HL-60 (cell line): ENCODE results near the gene QRICH2.

Experiments used
- DNase-seq, 2 experiments: peaks; one replicate each; pipeline ENCODE4 v3.0.0-alpha.2; 2010 to 2020; ENCODE audit warnings: low read depth in 1 of 2, low spot score in 1 of 2
- H3K27ac ChIP-seq: fragments of 250-450 bp; sonication (Bioruptor Pico); replicated peaks from 2 replicates; pipeline ENCODE4 v1.5.1; 2020; ENCODE audit warnings: mild to moderate bottlenecking, moderate library complexity
- H3K27me3 ChIP-seq: fragments of 250-450 bp; sonication (Bioruptor Pico); 2 replicates; pipeline ENCODE4 v1.5.1; 2021; ENCODE audit warnings: mild to moderate bottlenecking, moderate library complexity; ENCODE audit not compliant: insufficient read depth, poor library complexity, severe bottlenecking
- H3K4me3 ChIP-seq: replicated peaks from 2 replicates; pipeline ENCODE4 v1.5.1; 2011; ENCODE audit warnings: mild to moderate bottlenecking, control low read depth, low read length; ENCODE audit not compliant: insufficient read depth
- GABPA ChIP-seq: IDR thresholded peaks from 2 replicates; pipeline ENCODE4 v1.6.1; 2012; ENCODE audit warnings: low read depth
- POLR2AphosphoS5 ChIP-seq: IDR thresholded peaks from 2 replicates; pipeline ENCODE4 v1.6.1; 2012; ENCODE audit warnings: low read depth
- REST ChIP-seq: IDR thresholded peaks from 2 replicates; pipeline ENCODE4 v1.6.1; 2012; ENCODE audit warnings: low read depth; ENCODE audit not compliant: insufficient replicate concordance
- SPI1 ChIP-seq: IDR thresholded peaks from 2 replicates; pipeline ENCODE4 v1.6.1; 2012; ENCODE audit warnings: low read depth, mild to moderate bottlenecking, borderline replicate concordance
- TF ChIP-seq, protein P1 (sequence below): IDR thresholded peaks from one replicate; pipeline ENCODE4 v1.5.1; 2011; ENCODE audit warnings: low read length, control low read depth, inconsistent platforms; ENCODE audit not compliant: insufficient read depth

QRICH2 gene

GRCh38 chr17:76345377-76345974 is 37.4 kb upstream of the QRICH2 start:
- Histone ChIP-seq H3K4me3 (no peak overlapping the region), H3K27ac (no peak overlapping the region), H3K27me3 (no peaks in the 10 kb centered on the region)
- TF ChIP-seq SPI1: no peak
- no peak for TF ChIP-seq POLR2AphosphoS5
- TF ChIP-seq, protein P1, sequence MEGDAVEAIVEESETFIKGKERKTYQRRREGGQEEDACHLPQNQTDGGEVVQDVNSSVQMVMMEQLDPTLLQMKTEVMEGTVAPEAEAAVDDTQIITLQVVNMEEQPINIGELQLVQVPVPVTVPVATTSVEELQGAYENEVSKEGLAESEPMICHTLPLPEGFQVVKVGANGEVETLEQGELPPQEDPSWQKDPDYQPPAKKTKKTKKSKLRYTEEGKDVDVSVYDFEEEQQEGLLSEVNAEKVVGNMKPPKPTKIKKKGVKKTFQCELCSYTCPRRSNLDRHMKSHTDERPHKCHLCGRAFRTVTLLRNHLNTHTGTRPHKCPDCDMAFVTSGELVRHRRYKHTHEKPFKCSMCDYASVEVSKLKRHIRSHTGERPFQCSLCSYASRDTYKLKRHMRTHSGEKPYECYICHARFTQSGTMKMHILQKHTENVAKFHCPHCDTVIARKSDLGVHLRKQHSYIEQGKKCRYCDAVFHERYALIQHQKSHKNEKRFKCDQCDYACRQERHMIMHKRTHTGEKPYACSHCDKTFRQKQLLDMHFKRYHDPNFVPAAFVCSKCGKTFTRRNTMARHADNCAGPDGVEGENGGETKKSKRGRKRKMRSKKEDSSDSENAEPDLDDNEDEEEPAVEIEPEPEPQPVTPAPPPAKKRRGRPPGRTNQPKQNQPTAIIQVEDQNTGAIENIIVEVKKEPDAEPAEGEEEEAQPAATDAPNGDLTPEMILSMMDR: no peak
- TF ChIP-seq GABPA: no peak
- DNase-seq: no peak

DNA sequence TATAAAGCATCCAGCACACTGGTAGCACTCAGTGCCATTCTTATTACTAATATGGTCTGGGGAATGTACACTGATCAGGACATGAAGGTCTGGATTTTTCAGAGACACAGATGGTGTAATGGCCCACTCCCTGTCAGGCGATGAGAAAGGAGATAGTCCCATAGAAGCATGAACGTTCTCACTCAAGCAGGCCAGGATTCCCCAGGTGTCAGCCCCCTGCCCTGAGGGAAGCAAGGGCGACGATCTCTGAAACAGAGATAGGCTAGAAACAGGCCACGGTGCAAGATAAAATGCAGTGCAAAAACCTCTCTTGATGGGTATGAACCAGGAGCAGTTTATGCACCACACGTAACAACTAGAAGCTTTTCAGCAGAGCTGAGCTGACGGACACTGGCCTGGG is 35.0 kb upstream of the QRICH2 start:
- H3K27ac ChIP-seq: no peak overlapping the region
- no peak overlapping the region for H3K4me3 ChIP-seq
- DNase-seq: no peak
- TF ChIP-seq, protein P1: no peak
- no peak for TF ChIP-seq GABPA
- no peak for TF ChIP-seq SPI1
- no peak for TF ChIP-seq REST
- TF ChIP-seq POLR2AphosphoS5: no peak
- H3K27me3 ChIP-seq: no peaks in the 10 kb centered on the region

DNA sequence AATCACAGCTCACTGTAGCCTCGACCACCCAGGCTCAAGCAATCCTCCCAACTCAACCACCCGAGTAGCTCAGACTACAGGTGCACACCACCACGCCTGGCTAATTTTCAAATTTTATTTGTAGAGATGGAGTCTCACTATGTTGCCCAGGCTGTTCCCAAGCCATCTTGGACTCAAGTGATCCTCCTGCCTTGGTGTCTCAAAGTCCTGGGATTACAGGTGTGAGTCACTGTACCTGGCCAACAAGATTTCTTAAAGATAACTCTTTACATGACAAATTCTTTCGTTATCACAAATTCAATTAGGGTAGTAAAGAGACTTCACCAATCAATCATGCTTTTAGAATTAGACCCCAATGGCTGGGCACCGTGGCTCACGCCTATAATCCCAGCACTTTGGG is 33.2 kb upstream of the QRICH2 start:
- Histone ChIP-seq H3K27me3 (no peaks in the 10 kb centered on the region), H3K4me3 (no peak overlapping the region), H3K27ac (no peak overlapping the region)
- TF ChIP-seq, protein P1: no peak
- TF ChIP-seq POLR2AphosphoS5 (no peak), GABPA (no peak), REST (no peak), SPI1 (no peak)
- no peak for DNase-seq

- Histone ChIP-seq H3K4me3 (no peak overlapping the region), H3K27me3 (no peaks in the 10 kb centered on the region), H3K27ac (no peak overlapping the region)
- no peak for DNase-seq
- TF ChIP-seq GABPA (no peak), REST (no peak), SPI1 (no peak), POLR2AphosphoS5 (no peak)
- TF ChIP-seq, protein P1: no peak
Measured at GRCh38 chr17:76337413-76337777, 29.3 kb upstream of the QRICH2 start.
